HG03457 (cell line): ENCODE data around the gene COTL1.
"Not testable (repeated sequence)": the region's sequence is repeated elsewhere in the genome, so short reads cannot be mapped to it uniquely, and the experiment has no call there.

Experiments
- ATAC-seq: cut with Tn5 transposase; IDR thresholded peaks from one replicate; pipeline ENCODE4 v1.9.1; 2021; ENCODE audit warnings: moderate number of reproducible peaks; ENCODE audit not compliant: unreplicated experiment

COTL1 gene

GRCh38 chr16:84643674-84644073, 25.8 kb upstream of the COTL1 start:
- no peak for ATAC-seq

- no peak for ATAC-seq
Observed at GRCh38 chr16:84643180-84643583, 25.3 kb upstream of the COTL1 start.

DNA sequence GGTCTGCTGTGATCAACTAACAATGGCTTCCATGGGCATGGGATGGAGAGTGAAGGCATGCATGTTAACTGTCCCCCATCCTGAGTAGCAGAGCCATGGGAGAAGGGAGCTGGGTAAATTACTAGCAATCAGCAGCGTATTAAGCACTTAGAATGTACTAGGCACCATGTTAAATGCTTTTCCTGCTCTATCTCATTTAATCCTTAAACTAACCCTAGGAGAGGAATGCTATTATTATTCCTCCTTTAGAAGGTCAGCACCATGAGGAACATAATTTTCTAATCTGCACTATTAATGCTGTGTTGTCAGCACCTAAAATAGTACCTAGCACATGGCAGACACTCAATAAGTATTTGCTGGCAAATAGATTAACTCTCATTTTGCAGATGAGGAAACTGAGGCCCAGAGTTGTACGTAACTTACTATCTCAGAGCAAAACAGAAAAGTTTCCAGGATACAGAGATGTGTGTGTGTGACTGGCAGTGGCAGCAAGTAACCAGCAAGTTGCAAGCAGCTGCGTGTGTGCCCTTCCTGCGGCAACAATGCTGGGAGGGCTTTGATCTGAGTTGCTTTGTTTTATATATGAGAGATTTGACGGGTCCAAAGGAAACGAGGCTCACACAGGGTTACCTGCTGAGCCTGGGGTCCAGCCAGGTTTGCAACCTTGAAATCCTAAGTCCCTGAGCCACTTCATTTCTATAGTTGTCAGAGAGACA, 23.9 kb upstream of the COTL1 start:
- no peak for ATAC-seq

DNA sequence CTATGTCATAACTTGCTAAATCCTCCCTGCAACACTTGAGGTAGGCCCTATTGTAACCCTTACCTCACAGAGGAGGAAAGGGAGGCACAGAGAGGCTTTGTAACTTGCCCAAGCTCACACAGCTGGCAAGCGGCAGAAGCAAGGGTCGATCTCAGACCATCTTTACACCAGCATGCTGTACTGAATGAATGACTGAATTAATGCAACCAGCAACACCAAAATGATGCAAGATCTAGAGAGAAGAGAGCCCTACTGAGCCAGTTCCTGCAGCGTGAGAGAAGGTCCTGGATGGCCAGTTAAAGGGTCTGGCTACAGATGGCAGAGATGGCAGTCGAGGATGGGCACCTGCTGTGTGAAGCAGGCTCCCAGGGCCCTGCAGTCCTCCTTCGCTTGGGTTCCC, 22.3 kb upstream of the COTL1 start:
- ATAC-seq = no peak

GRCh38 chr16:84638231-84638806, 20.4 kb upstream of the COTL1 start:
- no peak for ATAC-seq

GRCh38 chr16:84637709-84638108, 19.8 kb upstream of the COTL1 start:
- no peak for ATAC-seq

- ATAC-seq = no peak
Observed at GRCh38 chr16:84635702-84636101, 17.8 kb upstream of the COTL1 start.

GRCh38 chr16:84633622-84634021, 15.7 kb upstream of the COTL1 start:
- no peak for ATAC-seq

- not testable (repeated sequence) for ATAC-seq
Observed at GRCh38 chr16:84632862-84633261, 15.0 kb upstream of the COTL1 start.

- no peak for ATAC-seq
Observed at GRCh38 chr16:84631886-84632285, 14.0 kb upstream of the COTL1 start.

DNA sequence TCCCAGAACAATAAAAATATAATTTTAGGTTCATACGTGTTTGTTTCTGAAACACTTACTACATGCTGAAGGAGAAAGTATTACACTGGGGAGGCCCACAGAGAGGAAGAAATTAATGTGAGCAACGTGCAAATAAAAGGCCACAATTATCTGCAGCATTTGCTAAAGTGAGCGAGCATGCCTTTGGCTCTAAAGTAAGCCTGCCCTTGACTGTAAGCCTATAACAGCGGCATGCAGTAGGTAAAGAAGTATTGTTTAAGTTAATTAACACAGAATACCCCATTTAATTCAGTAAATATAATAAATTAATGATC, 13.2 kb upstream of the COTL1 start:
- ATAC-seq = no peak

DNA sequence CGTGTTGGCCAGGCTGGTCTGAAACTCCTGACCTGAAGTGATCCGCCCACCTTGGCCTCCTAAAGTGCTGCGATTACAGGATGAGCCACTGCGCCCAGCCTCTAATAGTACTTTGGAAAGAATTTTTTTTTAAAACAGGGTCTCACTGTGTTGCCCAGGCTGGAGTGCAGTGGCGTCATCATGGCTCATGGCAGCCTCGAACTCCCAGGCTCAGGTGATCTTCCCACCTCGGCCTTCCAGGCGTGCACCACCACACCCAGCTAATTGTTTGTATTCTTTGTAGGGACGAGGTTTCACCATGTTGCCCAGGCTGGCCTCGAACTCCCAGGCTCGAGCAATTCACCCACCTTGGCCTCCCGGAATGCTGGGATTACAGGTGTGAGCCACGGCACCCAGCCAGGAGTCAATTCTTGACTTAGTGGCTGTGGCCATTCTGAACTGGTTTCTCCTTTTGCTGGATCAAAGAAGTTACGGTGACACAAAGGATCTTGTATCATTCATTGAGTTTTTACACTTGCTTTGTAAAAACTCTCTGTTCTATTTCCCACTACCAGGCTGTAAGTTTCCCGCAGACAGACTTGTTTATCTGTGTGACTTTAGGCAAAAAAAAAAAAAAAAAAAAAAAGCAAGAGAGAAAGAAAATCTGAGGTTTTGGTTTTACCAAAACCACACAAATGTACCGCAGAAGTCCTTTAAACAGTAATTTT, 12.7 kb upstream of the COTL1 start:
- no peak for ATAC-seq

GRCh38 chr16:84630009-84630408, 12.1 kb upstream of the COTL1 start:
- no peak for ATAC-seq

DNA sequence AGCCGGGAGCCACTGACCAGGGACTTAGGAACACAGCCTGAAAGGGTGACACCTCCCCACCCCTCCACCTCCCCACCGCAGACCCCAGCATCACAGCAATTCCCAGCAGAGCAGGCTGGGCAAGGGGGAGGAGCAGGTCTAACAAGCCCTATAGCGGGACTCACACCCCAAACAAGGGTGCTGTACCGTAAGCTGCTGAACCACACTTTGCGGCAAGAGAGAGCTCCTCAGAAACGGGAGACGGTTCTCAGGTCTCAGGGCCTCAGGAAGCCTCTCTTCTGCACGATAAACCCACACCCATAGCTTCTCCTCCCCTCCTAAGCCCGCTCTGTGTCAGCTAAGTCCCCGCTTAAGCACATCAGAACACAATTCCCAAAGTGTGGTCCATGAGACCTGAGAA, 11.7 kb upstream of the COTL1 start:
- ATAC-seq = no peak

DNA sequence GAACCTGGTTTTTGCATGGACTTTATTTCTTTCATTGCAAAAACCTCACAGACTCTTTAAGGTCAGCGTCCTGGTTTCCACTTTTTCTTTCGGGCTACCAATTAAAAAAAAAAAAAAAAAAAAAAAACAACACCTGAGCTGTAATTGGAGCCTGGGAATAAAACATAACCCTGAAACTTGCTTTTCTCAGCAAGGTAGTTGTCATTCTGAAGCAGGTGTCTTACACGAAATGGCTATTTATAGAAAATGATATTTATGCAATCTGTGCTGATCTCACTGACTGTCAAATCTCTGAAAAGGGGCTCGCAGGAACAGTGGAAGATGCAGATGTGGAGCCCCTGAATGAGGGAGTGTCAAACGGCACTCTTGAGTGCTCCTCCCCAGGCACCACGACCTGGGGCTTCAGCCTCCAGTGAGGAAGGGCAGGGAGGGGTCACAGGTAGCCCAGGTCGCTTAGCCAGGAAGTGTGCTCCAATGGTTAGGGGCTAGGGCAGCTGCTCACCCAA, 10.4 kb upstream of the COTL1 start:
- ATAC-seq = no peak

DNA sequence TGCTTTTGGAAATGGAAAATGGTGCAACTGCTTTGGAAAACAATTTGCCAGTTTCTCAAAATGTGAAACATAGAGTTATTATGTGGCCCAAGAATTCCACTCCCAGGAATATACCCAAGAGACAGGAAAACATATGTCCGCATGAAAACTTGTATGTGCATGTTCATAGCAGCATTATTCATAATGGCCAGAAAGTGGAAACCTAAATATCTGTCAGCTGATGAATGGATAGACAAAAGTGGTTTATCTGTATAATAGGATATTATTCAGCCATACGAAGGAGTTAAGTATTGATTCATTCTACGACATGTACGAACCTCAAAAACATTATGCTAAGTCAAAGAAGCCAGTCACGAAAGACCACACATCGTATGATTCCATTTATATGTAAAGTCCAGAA, 7.7 kb upstream of the COTL1 start:
- ATAC-seq = no peak

DNA sequence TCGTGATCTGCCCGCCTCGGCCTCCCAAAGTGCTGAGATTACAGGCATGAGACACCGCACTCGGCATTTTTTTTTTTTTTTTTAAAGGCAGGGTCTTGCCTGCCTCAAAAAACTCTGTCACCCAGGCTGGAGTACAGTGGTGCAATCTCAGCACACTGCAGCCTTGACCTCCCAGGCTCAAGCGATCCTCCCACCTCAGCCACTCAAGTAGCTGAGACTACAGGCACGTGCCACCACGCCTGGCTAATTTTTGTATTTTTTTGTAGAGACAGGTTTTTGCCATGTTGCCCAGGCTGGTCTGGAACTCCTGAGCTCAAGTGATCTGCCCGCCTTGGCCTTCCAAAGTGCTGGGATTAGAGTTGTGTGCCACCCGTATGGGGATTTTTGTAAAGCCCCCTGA, 3.0 kb upstream of the COTL1 start:
- not testable (repeated sequence) for ATAC-seq

DNA sequence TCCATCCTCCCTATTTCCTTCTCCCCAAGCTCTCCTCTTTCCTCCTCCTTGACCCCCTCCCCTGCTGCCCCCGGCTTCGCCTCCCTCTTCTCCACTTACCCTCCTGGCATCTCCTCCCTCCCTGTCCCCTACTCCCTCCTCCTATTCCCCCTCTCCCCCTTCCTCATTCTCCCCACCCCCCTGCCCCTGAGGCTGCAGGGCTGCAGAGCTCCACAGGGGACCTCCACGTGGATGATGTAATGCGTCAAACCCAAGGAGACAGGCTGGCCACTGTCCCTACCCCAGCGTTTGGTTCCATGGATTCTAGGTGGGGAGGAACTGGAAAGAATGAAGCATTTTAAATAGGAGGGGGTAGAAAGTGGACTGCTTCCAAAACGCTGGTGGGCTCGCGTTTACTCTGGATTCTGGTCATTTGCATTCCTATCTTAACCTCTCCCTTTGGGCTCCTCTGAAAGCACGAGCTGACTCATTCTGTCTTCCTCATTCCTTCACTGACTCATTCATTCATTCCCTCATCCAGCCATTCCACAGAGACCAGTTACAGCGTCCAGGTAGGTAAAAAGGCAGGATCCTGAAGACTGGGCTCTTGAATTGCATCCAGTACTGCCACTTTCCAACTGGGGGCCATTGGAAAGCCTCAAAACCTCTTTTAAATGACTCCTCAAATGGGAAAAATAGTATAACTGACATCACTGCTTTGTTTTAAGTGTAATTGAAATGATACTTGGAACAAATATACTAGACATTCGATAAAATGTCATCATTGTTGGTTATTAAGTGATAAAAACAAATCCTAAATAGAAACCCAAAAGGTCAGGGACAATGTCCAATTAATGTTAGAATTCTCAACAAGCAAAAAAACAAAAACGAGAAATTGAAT, 943 bp upstream of the COTL1 start:
- no peak for ATAC-seq

- peak; percentile 27 for ATAC-seq
Observed at GRCh38 chr16:84617041-84617790, 662 bp downstream of the COTL1 start.

- no peak for ATAC-seq
Observed at GRCh38 chr16:84616515-84616914, 1.4 kb downstream of the COTL1 start.
